ENCODE measurements around the gene SLC1A3.

SLC1A3 gene

DNA sequence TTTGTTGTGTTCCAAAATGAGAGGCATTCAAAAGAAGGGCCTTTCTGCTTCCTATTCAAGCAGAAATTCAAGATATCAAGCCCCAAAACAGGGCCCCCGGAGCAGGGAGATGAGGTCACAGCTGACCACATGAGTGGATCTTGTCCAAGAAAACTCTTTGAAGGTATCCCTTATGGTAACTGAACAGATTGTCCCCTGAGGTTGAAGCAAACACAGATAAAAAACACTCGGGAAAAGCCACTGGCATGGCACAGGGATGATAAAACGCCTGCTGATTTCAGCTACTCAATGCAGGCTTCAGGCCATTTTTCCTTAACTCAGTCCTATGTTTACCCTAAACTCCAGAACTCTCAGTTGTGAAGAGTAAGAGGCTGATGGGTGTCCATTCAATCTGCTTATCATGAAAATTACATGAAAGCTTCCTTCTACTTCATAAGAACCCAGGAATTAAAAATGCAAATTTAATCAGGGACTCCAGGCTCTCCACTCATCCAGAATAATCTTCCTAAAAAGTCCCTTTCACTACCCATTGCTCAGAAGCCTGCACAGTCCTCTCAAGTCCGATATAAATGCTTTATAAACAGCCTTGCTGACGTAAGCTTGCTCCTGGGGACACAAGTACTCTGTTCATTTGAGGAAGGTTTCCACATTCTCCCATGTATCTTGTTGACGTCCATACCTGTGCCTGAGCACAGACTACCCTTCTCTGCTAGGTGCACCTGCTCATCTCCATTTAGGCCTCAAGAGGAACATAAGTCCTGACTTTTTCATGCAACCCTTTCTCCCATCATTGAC, 35.9 kb upstream of the SLC1A3 start:
- no peak for ATAC-seq

DNA sequence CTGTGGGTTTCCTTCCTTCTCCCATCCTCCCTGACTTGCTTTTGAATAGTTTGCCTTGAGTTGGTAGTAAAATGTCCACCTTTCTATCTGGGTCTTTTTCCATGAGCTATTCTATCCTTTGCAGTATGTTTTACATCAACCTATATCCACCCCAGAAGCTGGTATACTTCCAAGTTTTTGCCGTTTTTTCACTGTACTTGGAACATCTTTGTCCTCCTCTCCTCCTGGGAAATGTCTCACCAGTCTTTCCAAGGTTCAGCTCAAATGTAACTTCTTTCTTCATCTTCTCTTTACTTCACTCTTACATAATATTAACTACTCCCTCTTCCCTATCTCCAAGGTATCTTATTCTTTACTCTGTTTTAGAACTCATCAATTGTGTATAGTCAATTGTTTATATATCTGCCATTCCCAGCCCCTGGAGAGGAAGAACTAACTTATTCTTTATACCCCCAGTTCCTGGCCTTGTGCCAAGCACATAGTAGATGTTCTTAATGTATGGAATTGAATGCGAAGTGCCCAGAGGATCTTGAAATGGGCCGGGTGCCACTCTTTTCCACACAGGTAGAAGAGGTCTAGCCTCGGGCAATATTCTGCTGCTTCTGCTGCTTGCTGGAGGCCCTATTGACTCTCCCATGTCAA, 34.9 kb upstream of the SLC1A3 start:
- ATAC-seq = no peak
- TF ChIP-seq ISL1 (CRISPR knock-in tag; IDR thresholded peaks at IDR 0.05) (no peak), ZFP30 (CRISPR knock-in tag; IDR thresholded peaks at IDR 0.05) (no peak), CSDC2 (CRISPR knock-in tag; IDR thresholded peaks at IDR 0.05) (no peak), RARB (CRISPR knock-in tag; IDR thresholded peaks at IDR 0.05) (no peak)

More for the DNA sequence above, 35.9 kb upstream of the SLC1A3 start:
- no peak for TF ChIP-seq GLIS3 (CRISPR knock-in tag; IDR thresholded peaks at IDR 0.05)
- TF ChIP-seq ZFP30 (CRISPR knock-in tag; IDR thresholded peaks at IDR 0.05) = no peak
- TF ChIP-seq, protein P1, sequence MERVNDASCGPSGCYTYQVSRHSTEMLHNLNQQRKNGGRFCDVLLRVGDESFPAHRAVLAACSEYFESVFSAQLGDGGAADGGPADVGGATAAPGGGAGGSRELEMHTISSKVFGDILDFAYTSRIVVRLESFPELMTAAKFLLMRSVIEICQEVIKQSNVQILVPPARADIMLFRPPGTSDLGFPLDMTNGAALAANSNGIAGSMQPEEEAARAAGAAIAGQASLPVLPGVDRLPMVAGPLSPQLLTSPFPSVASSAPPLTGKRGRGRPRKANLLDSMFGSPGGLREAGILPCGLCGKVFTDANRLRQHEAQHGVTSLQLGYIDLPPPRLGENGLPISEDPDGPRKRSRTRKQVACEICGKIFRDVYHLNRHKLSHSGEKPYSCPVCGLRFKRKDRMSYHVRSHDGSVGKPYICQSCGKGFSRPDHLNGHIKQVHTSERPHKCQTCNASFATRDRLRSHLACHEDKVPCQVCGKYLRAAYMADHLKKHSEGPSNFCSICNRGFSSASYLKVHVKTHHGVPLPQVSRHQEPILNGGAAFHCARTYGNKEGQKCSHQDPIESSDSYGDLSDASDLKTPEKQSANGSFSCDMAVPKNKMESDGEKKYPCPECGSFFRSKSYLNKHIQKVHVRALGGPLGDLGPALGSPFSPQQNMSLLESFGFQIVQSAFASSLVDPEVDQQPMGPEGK (CRISPR knock-in tag; IDR thresholded peaks at IDR 0.05; ENCODE audit: borderline replicate concordance) = no peak
- TF ChIP-seq, protein P2, sequence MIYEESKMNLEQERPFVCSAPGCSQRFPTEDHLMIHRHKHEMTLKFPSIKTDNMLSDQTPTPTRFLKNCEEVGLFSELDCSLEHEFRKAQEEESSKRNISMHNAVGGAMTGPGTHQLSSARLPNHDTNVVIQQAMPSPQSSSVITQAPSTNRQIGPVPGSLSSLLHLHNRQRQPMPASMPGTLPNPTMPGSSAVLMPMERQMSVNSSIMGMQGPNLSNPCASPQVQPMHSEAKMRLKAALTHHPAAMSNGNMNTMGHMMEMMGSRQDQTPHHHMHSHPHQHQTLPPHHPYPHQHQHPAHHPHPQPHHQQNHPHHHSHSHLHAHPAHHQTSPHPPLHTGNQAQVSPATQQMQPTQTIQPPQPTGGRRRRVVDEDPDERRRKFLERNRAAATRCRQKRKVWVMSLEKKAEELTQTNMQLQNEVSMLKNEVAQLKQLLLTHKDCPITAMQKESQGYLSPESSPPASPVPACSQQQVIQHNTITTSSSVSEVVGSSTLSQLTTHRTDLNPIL (CRISPR knock-in tag; IDR thresholded peaks at IDR 0.05; ENCODE audit: low read depth) = no peak
- no peak for TF ChIP-seq BACH2 (CRISPR knock-in tag; IDR thresholded peaks at IDR 0.05; ENCODE audit: borderline replicate concordance)
- TF ChIP-seq, protein P3, sequence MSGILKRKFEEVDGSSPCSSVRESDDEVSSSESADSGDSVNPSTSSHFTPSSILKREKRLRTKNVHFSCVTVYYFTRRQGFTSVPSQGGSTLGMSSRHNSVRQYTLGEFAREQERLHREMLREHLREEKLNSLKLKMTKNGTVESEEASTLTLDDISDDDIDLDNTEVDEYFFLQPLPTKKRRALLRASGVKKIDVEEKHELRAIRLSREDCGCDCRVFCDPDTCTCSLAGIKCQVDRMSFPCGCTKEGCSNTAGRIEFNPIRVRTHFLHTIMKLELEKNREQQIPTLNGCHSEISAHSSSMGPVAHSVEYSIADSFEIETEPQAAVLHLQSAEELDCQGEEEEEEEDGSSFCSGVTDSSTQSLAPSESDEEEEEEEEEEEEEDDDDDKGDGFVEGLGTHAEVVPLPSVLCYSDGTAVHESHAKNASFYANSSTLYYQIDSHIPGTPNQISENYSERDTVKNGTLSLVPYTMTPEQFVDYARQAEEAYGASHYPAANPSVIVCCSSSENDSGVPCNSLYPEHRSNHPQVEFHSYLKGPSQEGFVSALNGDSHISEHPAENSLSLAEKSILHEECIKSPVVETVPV (CRISPR knock-in tag; IDR thresholded peaks at IDR 0.05) = no peak
- no peak for TF ChIP-seq ZNF70 (CRISPR knock-in tag; IDR thresholded peaks at IDR 0.05)
- TF ChIP-seq PPARA (CRISPR knock-in tag; IDR thresholded peaks at IDR 0.05; ENCODE audit: borderline replicate concordance) = no peak
- TF ChIP-seq, protein P4, sequence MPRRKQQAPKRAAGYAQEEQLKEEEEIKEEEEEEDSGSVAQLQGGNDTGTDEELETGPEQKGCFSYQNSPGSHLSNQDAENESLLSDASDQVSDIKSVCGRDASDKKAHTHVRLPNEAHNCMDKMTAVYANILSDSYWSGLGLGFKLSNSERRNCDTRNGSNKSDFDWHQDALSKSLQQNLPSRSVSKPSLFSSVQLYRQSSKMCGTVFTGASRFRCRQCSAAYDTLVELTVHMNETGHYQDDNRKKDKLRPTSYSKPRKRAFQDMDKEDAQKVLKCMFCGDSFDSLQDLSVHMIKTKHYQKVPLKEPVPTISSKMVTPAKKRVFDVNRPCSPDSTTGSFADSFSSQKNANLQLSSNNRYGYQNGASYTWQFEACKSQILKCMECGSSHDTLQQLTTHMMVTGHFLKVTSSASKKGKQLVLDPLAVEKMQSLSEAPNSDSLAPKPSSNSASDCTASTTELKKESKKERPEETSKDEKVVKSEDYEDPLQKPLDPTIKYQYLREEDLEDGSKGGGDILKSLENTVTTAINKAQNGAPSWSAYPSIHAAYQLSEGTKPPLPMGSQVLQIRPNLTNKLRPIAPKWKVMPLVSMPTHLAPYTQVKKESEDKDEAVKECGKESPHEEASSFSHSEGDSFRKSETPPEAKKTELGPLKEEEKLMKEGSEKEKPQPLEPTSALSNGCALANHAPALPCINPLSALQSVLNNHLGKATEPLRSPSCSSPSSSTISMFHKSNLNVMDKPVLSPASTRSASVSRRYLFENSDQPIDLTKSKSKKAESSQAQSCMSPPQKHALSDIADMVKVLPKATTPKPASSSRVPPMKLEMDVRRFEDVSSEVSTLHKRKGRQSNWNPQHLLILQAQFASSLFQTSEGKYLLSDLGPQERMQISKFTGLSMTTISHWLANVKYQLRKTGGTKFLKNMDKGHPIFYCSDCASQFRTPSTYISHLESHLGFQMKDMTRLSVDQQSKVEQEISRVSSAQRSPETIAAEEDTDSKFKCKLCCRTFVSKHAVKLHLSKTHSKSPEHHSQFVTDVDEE (CRISPR knock-in tag; IDR thresholded peaks at IDR 0.05) = no peak
- no peak for TF ChIP-seq ZNF565 (CRISPR knock-in tag; conservative IDR thresholded peaks at IDR 0.05; ENCODE audit: low read depth)
- TF ChIP-seq OSR1 (CRISPR knock-in tag; IDR thresholded peaks at IDR 0.05) = no peak
- TF ChIP-seq SNAI2 (CRISPR knock-in tag; IDR thresholded peaks at IDR 0.05) = no peak
- TF ChIP-seq ISL1 (CRISPR knock-in tag; IDR thresholded peaks at IDR 0.05) = no peak
- TF ChIP-seq ARNTL (CRISPR knock-in tag; IDR thresholded peaks at IDR 0.05; ENCODE audit: borderline replicate concordance, low read depth) = no peak
- no peak for TF ChIP-seq ESRRG (CRISPR knock-in tag; IDR thresholded peaks at IDR 0.05)
- no peak for TF ChIP-seq ZNF8 (CRISPR knock-in tag; IDR thresholded peaks at IDR 0.05)
- TF ChIP-seq TCF4 (CRISPR knock-in tag; IDR thresholded peaks at IDR 0.05; ENCODE audit: borderline replicate concordance) = no peak
- no peak for TF ChIP-seq ZC3H10 (CRISPR knock-in tag; IDR thresholded peaks at IDR 0.05)

DNA sequence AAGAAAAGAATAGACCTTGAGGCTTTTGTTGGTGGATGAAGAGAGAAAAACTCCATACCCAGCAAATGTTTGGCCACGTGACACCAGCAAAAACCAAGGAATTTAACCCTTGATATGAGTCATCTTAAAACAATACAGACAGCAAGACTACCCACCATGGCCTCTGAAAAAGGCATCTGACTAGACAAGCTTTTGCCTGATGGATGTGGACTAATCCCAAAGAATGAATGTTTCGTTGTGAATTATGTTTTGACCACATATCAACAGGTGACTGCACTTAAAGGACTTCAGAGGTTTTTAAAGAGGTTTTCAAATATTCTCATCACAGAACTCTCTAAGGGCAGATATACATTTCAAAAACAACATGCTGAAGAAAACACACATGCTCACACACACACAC, 33.0 kb upstream of the SLC1A3 start:
- ATAC-seq = no peak
- TF ChIP-seq PPARA (CRISPR knock-in tag; IDR thresholded peaks at IDR 0.05; ENCODE audit: borderline replicate concordance) (no peak), ZC3H10 (CRISPR knock-in tag; IDR thresholded peaks at IDR 0.05) (no peak), OSR1 (CRISPR knock-in tag; IDR thresholded peaks at IDR 0.05) (no peak), CSDC2 (CRISPR knock-in tag; IDR thresholded peaks at IDR 0.05) (no peak), RARB (CRISPR knock-in tag; IDR thresholded peaks at IDR 0.05) (no peak), ZFP30 (CRISPR knock-in tag; IDR thresholded peaks at IDR 0.05) (no peak), TOX (CRISPR knock-in tag; IDR thresholded peaks at IDR 0.05; ENCODE audit: borderline replicate concordance) (no peak), ZNF8 (CRISPR knock-in tag; IDR thresholded peaks at IDR 0.05) (no peak), ZNF565 (CRISPR knock-in tag; conservative IDR thresholded peaks at IDR 0.05; ENCODE audit: low read depth) (no peak), ZNF70 (CRISPR knock-in tag; IDR thresholded peaks at IDR 0.05) (no peak), ZFP3 (CRISPR knock-in tag; IDR thresholded peaks at IDR 0.05) (no peak)
- TF ChIP-seq, protein P3 (CRISPR knock-in tag; IDR thresholded peaks at IDR 0.05) = no peak
- TF ChIP-seq, protein P5, sequence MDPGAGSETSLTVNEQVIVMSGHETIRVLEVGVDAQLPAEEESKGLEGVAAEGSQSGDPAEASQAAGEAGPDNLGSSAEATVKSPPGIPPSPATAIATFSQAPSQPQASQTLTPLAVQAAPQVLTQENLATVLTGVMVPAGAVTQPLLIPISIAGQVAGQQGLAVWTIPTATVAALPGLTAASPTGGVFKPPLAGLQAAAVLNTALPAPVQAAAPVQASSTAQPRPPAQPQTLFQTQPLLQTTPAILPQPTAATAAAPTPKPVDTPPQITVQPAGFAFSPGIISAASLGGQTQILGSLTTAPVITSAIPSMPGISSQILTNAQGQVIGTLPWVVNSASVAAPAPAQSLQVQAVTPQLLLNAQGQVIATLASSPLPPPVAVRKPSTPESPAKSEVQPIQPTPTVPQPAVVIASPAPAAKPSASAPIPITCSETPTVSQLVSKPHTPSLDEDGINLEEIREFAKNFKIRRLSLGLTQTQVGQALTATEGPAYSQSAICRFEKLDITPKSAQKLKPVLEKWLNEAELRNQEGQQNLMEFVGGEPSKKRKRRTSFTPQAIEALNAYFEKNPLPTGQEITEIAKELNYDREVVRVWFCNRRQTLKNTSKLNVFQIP (CRISPR knock-in tag; IDR thresholded peaks at IDR 0.05; ENCODE audit: borderline replicate concordance, low read depth) = no peak
- TF ChIP-seq, protein P1 (CRISPR knock-in tag; IDR thresholded peaks at IDR 0.05; ENCODE audit: borderline replicate concordance) = no peak

All from SK-N-SH treated with all-trans-retinoic acid at 6 μM for 48 hours (cell line).